ENCODE results near the gene TBX1. TPM values are rescaled to one million over a fixed set of nuclear protein-coding genes. Genes with fewer than 3 reads are reported as not detected.

TBX1 gene
- total and polyA plus RNA-seq, 2 experiments from 2014 or later, result 0.12 to 0.71 TPM

GRCh38 chr22:19802894-19803735 lies 42.5 kb downstream of the TBX1 start:
- Histone ChIP-seq H3K27me3 (no peaks in the 10 kb centered on the region), H3K4me1 (ENCODE audit: low read depth) (no peaks in the 10 kb centered on the region), H3K27ac (no peak overlapping the region), H3K36me3 (no peaks in the 10 kb centered on the region), H3K9me3 (ENCODE audit: low read depth) (no peaks in the 10 kb centered on the region), H3K4me3 (no peak overlapping the region)
- DNase-seq (ENCODE audit: low read depth in 1 of 2, low spot score in 1 of 2), result no peak
- TF ChIP-seq CTCF (IDR thresholded peaks at IDR 0.05; ENCODE audit: low read depth, low read length), result no peak

GRCh38 chr22:19803736-19804267 lies 43.2 kb downstream of the TBX1 start:
- H3K36me3 ChIP-seq, result no peaks in the 10 kb centered on the region
- H3K9me3 ChIP-seq (ENCODE audit: low read depth), result no peaks in the 10 kb centered on the region
- H3K4me1 ChIP-seq (ENCODE audit: low read depth), result no peaks in the 10 kb centered on the region
- DNase-seq (ENCODE audit: low read depth in 1 of 2, low spot score in 1 of 2), result no peak
- no peak for TF ChIP-seq CTCF (IDR thresholded peaks at IDR 0.05; ENCODE audit: low read depth, low read length)
- H3K4me3 ChIP-seq, result no peak overlapping the region
- no peak overlapping the region for H3K27ac ChIP-seq
- H3K27me3 ChIP-seq, result no peaks in the 10 kb centered on the region

- DNase-seq (ENCODE audit: low read depth in 1 of 2, low spot score in 1 of 2), result no peak
Observed at GRCh38 chr22:19805821-19806212, 45.2 kb downstream of the TBX1 start.

GRCh38 chr22:19806213-19807160 lies 45.9 kb downstream of the TBX1 start:
- DNase-seq (ENCODE audit: low read depth in 1 of 2, low spot score in 1 of 2), result no peak
- Histone ChIP-seq H3K4me3 (no peak overlapping the region), H3K9me3 (ENCODE audit: low read depth) (no peaks in the 10 kb centered on the region), H3K27me3 (no peaks in the 10 kb centered on the region), H3K27ac (no peak overlapping the region), H3K4me1 (ENCODE audit: low read depth) (no peaks in the 10 kb centered on the region), H3K36me3 (no peaks in the 10 kb centered on the region)
- TF ChIP-seq CTCF (IDR thresholded peaks at IDR 0.05; ENCODE audit: low read depth, low read length), result no peak

More at GRCh38 chr22:19805821-19806212, 45.2 kb downstream of the TBX1 start:
- H3K4me1 ChIP-seq (ENCODE audit: low read depth), result no peaks in the 10 kb centered on the region
- no peaks in the 10 kb centered on the region for H3K27me3 ChIP-seq
- H3K4me3 ChIP-seq, result no peak overlapping the region
- no peaks in the 10 kb centered on the region for H3K36me3 ChIP-seq
- no peaks in the 10 kb centered on the region for H3K9me3 ChIP-seq (ENCODE audit: low read depth)
- no peak for TF ChIP-seq CTCF (IDR thresholded peaks at IDR 0.05; ENCODE audit: low read depth, low read length)
- H3K27ac ChIP-seq, result no peak overlapping the region

GRCh38 chr22:19807161-19807913 lies 46.8 kb downstream of the TBX1 start:
- H3K4me1 ChIP-seq (ENCODE audit: low read depth), result no peaks in the 10 kb centered on the region
- H3K4me3 ChIP-seq, result no peak overlapping the region
- TF ChIP-seq CTCF (IDR thresholded peaks at IDR 0.05; ENCODE audit: low read depth, low read length), result no peak
- DNase-seq (ENCODE audit: low read depth in 1 of 2, low spot score in 1 of 2), result no peak
- no peaks in the 10 kb centered on the region for H3K9me3 ChIP-seq (ENCODE audit: low read depth)
- no peak overlapping the region for H3K27ac ChIP-seq
- H3K27me3 ChIP-seq, result no peaks in the 10 kb centered on the region
- no peaks in the 10 kb centered on the region for H3K36me3 ChIP-seq

Measured in cardiac muscle cell (in vitro differentiated cells and primary cell).